ENCODE data around the gene HMG20B.

Gene HMG20B

GRCh38 chr19:3605361-3605760 is 32.6 kb downstream of the HMG20B start:
- H3K27me3 ChIP-seq (ENCODE audit: insufficient read depth, poor library complexity, severe bottlenecking) = peaks cover 11% of the 10 kb centered on the region
- DNase-seq (ENCODE audit: low read depth in 1 of 2, low spot score in 1 of 2) = no peak
- TF ChIP-seq POLR2AphosphoS5 (IDR thresholded peaks at IDR 0.05; ENCODE audit: low read depth) = no peak
- no peak for TF ChIP-seq CTCF (IDR thresholded peaks at IDR 0.05; ENCODE audit: insufficient read depth, low read length)
- TF ChIP-seq SPI1 (IDR thresholded peaks at IDR 0.05; ENCODE audit: borderline replicate concordance, low read depth) = no peak
- TF ChIP-seq REST (IDR thresholded peaks at IDR 0.05; ENCODE audit: insufficient replicate concordance, low read depth) = no peak
- TF ChIP-seq GABPA (IDR thresholded peaks at IDR 0.05; ENCODE audit: low read depth) = no peak
- no peak overlapping the region for H3K27ac ChIP-seq (replicated peaks)
- H3K4me3 ChIP-seq (replicated peaks; ENCODE audit: insufficient read depth, low read length) = no peak overlapping the region

- no peak for DNase-seq (ENCODE audit: low read depth in 1 of 2, low spot score in 1 of 2)
- H3K4me3 ChIP-seq (replicated peaks; ENCODE audit: insufficient read depth, low read length) = no peak overlapping the region
- no peak for TF ChIP-seq REST (IDR thresholded peaks at IDR 0.05; ENCODE audit: insufficient replicate concordance, low read depth)
Measured at GRCh38 chr19:3605770-3606169, 33.0 kb downstream of the HMG20B start.

GRCh38 chr19:3606174-3606689 is 33.5 kb downstream of the HMG20B start:
- no peak for DNase-seq (ENCODE audit: low read depth in 1 of 2, low spot score in 1 of 2)
- no peak overlapping the region for H3K4me3 ChIP-seq (replicated peaks; ENCODE audit: insufficient read depth, low read length)
- H3K27ac ChIP-seq (replicated peaks) = no peak overlapping the region
- TF ChIP-seq REST (IDR thresholded peaks at IDR 0.05; ENCODE audit: insufficient replicate concordance, low read depth) = no peak
- no peak for TF ChIP-seq POLR2AphosphoS5 (IDR thresholded peaks at IDR 0.05; ENCODE audit: low read depth)
- TF ChIP-seq CTCF (IDR thresholded peaks at IDR 0.05; ENCODE audit: insufficient read depth, low read length) = no peak
- TF ChIP-seq GABPA (IDR thresholded peaks at IDR 0.05; ENCODE audit: low read depth) = no peak
- H3K27me3 ChIP-seq (ENCODE audit: insufficient read depth, poor library complexity, severe bottlenecking) = peaks cover 11% of the 10 kb centered on the region

More at GRCh38 chr19:3605770-3606169, 33.0 kb downstream of the HMG20B start:
- H3K27ac ChIP-seq (replicated peaks) = no peak overlapping the region
- peaks cover 11% of the 10 kb centered on the region for H3K27me3 ChIP-seq (ENCODE audit: insufficient read depth, poor library complexity, severe bottlenecking)

Data from HL-60 (cell line).